NCI-H2227 treated with DMSO at 0.1 percent for 48 hours (cell line): ENCODE measurements around the gene STRAP.
A peak's percentile ranks its signal among the peaks of the same experiment; 100 is the strongest.
"Not testable (repeated sequence)": the region's sequence is repeated elsewhere in the genome, so short reads cannot be mapped to it uniquely, and the experiment has no call there.

Experiments
- DNase-seq: peaks from one replicate; lab custom pipeline; 2025; lab: John Stamatoyannopoulos, UW

Gene STRAP

DNA sequence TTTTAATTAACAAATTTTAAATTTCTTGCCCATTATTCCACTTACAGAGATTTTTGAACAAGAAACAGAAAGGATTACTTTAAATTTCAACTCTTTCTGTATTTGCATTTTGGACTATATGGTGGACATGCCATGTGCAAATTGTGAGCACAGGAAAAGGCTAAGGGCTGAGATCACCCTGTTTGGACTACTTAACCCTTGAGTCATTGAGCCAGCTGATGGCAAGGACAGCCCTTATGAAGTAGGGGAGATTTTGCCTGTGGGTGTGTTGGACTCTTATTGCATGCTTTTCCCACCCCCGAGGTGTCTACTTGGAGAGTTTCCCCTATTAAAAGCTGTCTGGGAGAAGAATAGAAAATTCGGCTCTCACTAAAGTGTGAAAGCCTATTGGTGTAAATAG lies 46.2 kb downstream of the STRAP start:
- DNase-seq: no peak

DNA sequence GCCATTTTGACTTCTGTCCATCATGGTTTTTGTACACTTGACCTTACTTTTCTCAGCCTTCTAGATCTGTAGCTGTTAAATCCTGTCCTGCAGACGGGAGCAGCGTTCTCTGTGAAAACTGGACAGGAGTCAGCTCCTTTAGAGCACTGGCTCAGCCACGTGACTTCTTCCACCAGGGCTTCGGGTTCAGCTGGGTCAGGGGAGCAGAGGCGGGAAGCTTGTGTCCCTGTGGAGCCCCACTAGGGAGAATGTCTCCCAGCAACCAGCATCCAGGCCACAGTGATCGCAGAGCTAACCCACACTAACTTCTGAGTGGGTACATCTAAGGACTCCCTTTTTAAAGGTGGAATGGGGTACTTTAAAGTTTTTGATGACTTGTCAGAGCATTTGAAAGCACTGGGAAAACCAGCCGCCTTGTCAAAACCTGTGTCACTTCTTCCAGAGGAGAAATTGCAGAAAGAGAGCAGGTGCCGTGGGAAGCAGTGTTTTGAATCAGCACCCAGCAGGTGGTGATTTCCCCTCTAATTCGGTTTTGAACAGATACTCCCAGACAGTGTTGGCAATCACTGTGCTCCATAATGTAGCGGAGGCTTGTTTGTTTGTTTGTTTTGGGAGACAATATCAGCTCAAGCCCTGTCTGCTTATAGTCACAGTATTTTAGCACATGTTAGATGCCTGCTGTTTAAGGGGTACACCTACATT lies 46.8 kb downstream of the STRAP start:
- peak; percentile 3 for DNase-seq

DNA sequence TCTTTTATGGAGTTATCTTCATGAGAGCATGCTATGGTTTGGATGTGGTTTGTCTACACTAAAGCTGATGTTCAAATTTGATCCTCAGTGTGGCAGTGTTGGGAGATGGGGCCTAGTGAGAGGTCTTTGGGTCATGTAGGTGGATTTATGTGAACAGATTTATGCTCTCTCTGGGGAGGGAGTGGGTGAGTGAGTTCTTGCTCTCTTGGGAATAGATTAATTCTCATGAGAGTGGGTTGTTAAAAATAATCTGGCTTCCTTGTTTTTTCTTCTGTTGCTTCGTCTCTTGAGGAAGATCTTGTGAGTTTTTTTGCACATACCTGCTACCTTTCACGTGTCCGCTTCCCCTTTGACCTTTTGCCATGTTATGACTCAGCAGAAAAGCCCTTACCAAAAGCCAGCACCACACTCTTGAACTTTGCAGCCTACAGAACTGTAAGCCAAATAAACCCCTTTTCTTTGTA lies 49.4 kb downstream of the STRAP start:
- no peak for DNase-seq

DNA sequence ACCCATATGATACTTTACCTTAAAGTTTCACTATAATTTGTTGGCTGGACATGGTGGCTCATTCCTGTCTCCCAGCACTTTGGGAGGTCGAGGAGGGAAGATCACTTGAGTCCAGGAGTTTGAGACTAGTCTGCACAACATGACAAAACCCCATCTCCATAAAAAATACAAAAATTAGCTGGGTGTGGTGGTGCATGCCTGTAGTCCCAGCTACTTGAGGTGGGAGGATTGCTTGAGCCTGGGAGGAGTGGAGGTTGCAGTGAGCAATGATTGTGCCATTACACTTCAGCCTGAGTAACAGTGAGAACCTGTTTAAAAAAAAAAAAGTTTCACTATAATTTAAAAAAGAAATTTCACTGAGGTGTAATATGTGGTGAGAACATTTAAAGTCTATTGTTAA lies 50.1 kb downstream of the STRAP start:
- no peak for DNase-seq

DNA sequence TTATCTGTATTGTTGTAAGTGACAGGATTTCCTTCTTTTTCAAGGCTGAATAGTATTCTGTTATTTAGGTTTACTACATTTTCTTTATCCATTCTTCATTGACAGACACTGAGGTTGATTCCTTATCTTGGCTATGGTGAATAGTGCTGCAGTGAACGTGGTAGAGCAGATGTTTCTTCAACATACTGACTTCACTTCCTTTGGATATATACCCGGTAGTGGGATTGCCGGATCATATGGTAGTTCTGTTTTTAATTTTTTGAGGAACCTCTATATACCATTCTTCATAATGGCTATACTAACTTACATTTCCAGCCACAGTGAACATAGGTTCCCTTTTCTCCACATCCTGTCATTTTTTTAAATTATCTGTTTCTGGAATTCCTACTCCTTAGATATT lies 50.8 kb downstream of the STRAP start:
- DNase-seq: no peak

DNA sequence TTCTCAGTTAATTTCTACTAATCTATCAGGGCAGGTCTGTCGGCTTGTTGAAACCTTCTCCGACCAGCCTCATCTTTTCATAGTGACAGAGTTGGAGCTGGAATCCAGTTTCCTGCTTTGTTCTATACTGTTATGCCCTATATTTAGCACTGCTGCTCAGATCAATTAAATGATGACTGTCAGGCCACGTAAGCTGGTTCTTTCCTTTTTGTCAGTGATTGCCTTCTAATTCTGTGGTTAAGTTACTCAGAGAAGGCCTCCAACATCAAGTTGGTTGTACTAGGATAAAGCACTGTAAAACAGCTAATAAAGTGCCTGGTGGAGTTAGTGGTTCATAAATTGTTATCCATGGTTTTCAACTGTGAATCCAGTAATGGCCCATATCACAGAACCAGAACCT lies 51.6 kb downstream of the STRAP start:
- DNase-seq: no peak

DNA sequence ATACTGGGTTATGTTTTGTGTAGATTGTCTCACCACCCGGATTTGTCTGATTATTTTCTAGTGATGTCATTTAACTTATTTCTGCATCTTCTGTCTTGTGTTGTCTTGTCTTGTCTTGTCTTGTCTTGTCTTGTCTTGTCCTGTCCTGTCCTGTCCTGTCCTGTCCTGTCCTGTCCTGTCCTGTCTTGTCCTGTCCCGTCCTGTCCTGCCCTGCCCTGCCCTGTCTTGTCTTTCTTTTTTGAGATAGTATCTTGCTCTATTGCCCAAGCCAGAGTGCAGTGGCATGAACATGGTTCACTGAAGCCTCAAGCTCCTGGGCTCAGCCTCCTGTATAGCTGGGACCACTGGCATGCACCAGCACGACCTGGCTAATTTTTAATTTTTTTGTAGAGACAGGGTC lies 54.6 kb downstream of the STRAP start:
- no peak for DNase-seq

DNA sequence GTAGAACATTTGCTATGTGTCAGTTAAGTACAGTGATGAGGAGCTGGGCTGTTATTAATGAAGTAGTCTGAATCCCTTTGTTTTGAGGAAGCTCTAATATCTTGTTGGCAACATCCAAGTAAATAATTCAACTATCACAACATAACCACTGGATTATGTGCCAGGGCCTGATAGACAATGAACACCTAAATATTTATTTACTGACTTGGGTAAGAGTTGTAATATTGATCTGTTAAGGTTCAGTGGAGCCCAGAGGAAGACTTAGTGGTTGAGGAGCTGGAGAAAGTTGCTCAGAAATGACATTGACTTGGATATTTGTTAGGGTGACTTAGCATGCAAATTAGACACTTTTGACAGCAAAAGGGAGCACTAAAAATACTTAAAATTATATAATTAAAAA lies 55.7 kb downstream of the STRAP start:
- no peak for DNase-seq

DNA sequence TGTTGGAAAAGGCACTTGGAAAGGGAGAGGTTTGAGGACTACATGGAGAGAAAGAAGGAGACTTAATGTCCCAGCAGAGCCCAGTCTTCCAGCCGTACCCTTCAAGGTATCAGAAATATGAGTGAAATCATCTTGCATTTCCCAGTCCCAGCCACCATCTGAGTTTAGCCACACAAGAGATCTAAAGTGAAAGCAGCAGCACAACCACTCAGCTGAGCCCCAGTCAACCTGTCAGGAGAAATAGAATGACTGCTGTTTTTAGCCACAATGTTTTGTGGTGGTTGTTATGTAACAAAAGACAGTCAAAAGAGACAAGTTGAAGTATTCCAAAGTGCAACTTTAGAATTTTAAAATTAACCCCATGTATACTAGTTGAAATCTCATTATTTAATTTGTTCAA lies 56.9 kb downstream of the STRAP start:
- no peak for DNase-seq

DNA sequence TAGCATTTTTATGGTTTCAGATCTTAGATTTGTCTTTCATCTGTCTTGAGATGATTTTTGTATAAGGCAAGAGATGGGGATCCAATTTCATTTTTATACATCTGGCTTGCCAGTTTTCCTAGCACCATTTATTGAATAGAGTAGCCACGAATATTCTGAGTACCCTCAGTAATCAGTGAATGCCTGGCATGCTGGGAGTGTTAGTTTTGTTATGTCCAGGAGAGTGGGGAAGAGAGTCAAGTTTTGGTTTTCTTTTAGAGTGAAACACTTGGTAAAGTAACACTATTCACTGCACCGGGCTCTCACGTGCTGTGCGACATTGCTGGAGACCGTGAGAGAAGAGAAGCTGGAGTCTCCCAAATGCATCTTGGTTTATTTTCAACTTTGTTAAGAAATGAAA lies 60.3 kb downstream of the STRAP start:
- no peak for DNase-seq

DNA sequence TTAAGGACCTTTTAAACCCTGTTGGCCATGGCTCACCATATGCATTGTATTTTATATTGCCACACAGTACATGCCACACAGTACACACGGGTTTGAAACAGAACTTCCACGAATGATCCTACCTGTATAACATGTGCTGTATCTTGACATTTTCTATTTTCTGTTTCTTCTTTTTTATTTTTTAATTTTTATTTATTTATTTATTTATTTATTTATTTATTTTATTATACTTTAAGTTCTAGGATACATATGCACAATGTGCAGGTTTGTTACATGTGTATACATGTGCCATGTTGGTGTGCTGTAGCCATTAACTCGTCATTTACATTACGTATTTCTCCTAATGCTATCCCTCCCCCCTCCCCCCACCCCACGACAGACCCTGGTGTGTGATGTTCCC lies 61.3 kb downstream of the STRAP start:
- DNase-seq: not testable (repeated sequence)

DNA sequence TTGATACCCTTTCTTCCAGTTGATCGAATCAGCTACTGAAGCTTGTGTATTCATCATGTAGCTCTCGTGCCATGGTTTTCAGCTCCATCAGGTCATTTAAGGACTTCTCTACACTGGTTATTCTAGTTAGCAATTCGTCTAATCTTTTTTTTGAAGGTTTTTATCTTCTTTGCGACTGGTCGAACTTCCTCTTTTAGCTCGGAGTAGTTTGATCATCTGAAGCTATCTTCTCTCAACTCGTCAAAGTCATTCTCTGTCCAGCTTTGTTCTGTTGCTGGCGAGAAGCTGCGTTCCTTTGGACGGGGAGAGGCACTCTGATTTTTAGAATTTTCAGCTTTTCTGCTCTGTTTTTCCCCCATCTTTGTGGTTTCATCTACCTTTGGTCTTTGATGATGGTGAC lies 66.3 kb downstream of the STRAP start:
- DNase-seq: not testable (repeated sequence)
